ENCODE measurements around the gene JSRP1.
A peak's percentile ranks its signal among the peaks of the same experiment; 100 is the strongest.

JSRP1 gene

GRCh38 chr19:2266183-2266993 lies 10.2 kb upstream of the JSRP1 start:
- DNase-seq, result peak; percentile 84

- DNase-seq, result no peak
These were observed 5.4 kb upstream of the JSRP1 start for GRCh38 chr19:2261438-2262172.

- no peak for DNase-seq
These were observed 4.2 kb upstream of the JSRP1 start for GRCh38 chr19:2260341-2260805.

- no peak for DNase-seq
These were observed 3.1 kb upstream of the JSRP1 start for GRCh38 chr19:2259336-2259735.

- DNase-seq, result no peak
These were observed 938 bp downstream of the JSRP1 start for GRCh38 chr19:2255112-2255845.

- DNase-seq, result peak; percentile 36
These were observed 1.9 kb downstream of the JSRP1 start for GRCh38 chr19:2254064-2254872.

- no peak for DNase-seq
These were observed 2.8 kb downstream of the JSRP1 start for GRCh38 chr19:2253106-2254063.

GRCh38 chr19:2252797-2253105 lies 3.5 kb downstream of the JSRP1 start:
- no peak for DNase-seq

GRCh38 chr19:2252055-2252796 lies 4.0 kb downstream of the JSRP1 start:
- no peak for DNase-seq

GRCh38 chr19:2251106-2252054 lies 4.8 kb downstream of the JSRP1 start:
- DNase-seq, result no peak

GRCh38 chr19:2250766-2251105 lies 5.5 kb downstream of the JSRP1 start:
- no peak for DNase-seq

GRCh38 chr19:2249880-2250765 lies 6.1 kb downstream of the JSRP1 start:
- no peak for DNase-seq

- no peak for DNase-seq
These were observed 7.0 kb downstream of the JSRP1 start, which contains the start of gene AMH for GRCh38 chr19:2249010-2249866. AMH (plus strand) TSS chr19:2249323; CDS start chr19:2249333, 10 bp downstream.

- DNase-seq, result no peak
These were observed 7.8 kb downstream of the JSRP1 start for GRCh38 chr19:2248136-2249009.

- DNase-seq, result no peak
These were observed 8.7 kb downstream of the JSRP1 start for GRCh38 chr19:2247433-2248101.

- peak; percentile 35 for DNase-seq
These were observed 9.3 kb downstream of the JSRP1 start for GRCh38 chr19:2246801-2247361.
